GM18526 (cell line): ENCODE measurements around the gene C1R.

Source experiments
- POLR2A ChIP-seq: IDR thresholded peaks from 3 replicates; pipeline ENCODE4 v1.6.1; 2011; ENCODE audit not compliant: insufficient read length; ENCODE audit errors: extremely low read depth

The C1R gene

DNA sequence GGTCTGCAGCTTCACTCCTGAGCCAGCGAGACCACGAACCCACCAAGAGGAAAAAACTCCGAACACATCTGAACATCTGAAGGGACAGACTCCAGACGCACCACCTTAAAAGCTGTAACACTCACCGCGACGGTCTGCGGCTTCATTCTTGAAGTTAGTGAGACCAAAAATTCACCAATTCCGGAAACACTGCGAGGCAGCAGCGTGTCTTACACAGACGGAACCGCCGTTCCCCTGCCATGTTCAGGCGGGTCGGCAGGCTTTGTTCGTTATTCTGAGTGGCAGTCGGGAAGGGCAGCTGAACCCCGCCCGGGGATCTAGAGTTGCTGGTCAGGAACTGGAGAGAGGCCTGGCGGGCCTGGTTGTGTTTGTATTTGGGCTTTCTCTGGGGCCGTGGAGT, 53.7 kb downstream of the C1R start:
- TF ChIP-seq POLR2A, result no peak

DNA sequence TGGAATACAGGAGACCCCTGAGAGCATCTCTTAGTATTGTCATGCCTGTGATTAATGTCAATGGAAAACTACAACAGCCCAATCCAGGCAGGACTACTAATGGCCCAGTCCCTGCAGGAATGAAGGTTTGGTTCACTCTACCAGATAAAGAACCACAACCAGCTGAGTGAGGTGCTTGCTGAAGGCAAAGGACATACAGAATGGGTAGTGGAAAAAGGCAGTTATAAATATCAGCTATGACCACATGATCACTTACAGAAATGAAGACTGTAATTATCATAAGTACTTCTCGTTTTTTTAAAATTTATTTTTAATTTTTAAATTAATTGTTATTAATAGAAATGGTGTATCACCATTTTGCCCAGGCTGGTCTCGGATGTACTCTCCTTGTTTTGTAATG, 56.8 kb downstream of the C1R start:
- no peak for TF ChIP-seq POLR2A

DNA sequence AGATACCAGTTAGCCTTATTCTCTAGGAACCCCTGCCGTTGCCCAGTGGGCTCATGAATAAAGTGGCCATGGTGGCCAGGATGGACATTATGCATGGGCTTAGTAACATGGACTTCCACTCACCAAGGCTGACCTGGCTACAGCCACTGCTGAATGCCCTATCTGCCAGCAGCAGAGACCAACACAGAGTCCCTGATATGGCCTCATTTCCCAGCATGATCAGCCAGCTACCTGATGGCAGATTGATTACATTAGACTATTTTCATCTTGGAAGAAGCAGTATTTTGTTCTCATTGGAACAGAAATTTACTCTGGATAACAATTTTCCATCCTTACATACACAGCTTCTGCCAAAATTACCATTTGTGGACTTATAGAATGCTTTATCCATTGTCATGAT, 57.8 kb downstream of the C1R start:
- TF ChIP-seq POLR2A, result no peak

DNA sequence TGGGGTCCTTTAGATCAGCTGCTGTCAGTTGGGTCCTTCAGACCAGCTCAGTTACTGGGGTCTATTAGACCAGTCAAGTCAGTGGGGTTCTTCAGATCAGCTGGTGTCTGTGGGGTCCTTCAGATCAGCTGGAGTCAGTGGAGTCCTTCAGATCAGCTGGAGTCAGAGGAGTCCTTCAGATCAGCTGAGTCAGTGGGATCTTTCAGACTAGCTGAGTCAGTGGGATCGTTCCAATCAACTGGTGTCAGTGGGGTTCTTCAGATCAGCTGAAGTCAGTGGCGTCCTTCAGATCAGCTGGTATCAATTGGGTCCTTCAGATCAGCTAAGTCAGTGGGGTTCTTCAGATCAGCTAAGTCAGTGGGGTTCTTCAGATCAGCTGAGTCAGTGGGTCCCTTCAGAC, 59.3 kb downstream of the C1R start:
- TF ChIP-seq POLR2A, result no peak

DNA sequence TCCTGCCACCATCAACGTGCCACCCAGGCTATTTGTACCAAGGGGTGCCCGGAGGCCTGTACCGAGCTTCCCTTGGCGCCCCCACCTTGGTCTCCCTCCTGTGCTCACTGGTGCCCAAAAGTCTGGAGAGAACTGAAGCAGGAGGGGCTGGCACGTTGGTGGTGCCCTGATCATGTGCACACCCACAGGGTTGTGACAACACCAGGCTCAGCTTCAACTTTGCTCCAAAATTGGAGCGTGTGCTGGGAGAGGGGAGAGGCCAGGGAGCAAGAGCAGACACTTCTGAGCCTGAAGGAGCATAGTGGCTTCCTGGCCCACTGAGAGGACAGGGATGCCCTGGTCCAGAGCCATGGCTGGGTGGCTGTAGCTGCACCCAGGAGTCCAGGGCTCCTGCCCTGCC, 60.9 kb downstream of the C1R start:
- no peak for TF ChIP-seq POLR2A
